Liver (tissue), 9 donors: Measurements from ENCODE around the gene EPS8L1. TPM values are rescaled to one million over a fixed set of nuclear protein-coding genes. Genes with fewer than 3 reads are reported as not detected.
A peak's percentile ranks its signal among the peaks of the same experiment; 100 is the strongest.
"Not testable (repeated sequence)": the region's sequence is repeated elsewhere in the genome, so short reads cannot be mapped to it uniquely, and the experiment has no call there.

Experiments used
- DNase-seq: peaks from one replicate; pipeline ENCODE4 v3.0.0-alpha.2; 2017; ENCODE audit warnings: low spot score
- H3K27ac ChIP-seq, 2 donors: one replicate each; pipeline ENCODE4 v1.7.0; 2013; ENCODE audit warnings: inconsistent platforms in 2 of 2, low read length in 2 of 2, control low read depth in 1 of 2, low read depth in 1 of 2, mild to moderate bottlenecking in 1 of 2
- H3K27me3 ChIP-seq, 4 donors: one replicate each; pipeline versions ENCODE4 v1.6.1 to v1.7.0; 2013; ENCODE audit warnings: low read length in 3 of 4, inconsistent platforms in 1 of 4, mild to moderate bottlenecking in 1 of 4, moderate library complexity in 1 of 4; ENCODE audit not compliant: control insufficient read depth in 4 of 4, insufficient read depth in 4 of 4
- H3K36me3 ChIP-seq, 4 donors: one replicate each; pipeline versions ENCODE4 v1.6.1 to v1.7.0; 2013; ENCODE audit warnings: low read length in 3 of 4, mild to moderate bottlenecking in 3 of 4, low read depth in 1 of 4, moderate library complexity in 1 of 4; ENCODE audit not compliant: control insufficient read depth in 4 of 4, insufficient read depth in 3 of 4
- H3K4me1 ChIP-seq, 4 donors: one replicate each; pipeline versions ENCODE4 v1.6.1 to v1.7.0; 2013; ENCODE audit warnings: low read length in 3 of 4, mild to moderate bottlenecking in 3 of 4, moderate library complexity in 1 of 4; ENCODE audit not compliant: control insufficient read depth in 4 of 4, insufficient read depth in 4 of 4
- H3K4me3 ChIP-seq, 3 donors: one replicate each; pipeline versions ENCODE4 v1.6.1 to v1.7.0; 2013; ENCODE audit warnings: low read length in 3 of 3, control low read depth in 1 of 3, low read depth in 1 of 3, mild to moderate bottlenecking in 1 of 3
- H3K9ac ChIP-seq, 2 donors: one replicate each; pipeline ENCODE4 v1.7.0; 2013; ENCODE audit warnings: low read length in 2 of 2, mild to moderate bottlenecking in 2 of 2, moderate library complexity in 2 of 2, control low read depth in 1 of 2, low read depth in 1 of 2
- H3K9me3 ChIP-seq, 4 donors: one replicate each; pipeline versions ENCODE4 v1.6.1 to v1.7.0; 2013; ENCODE audit warnings: low read length in 3 of 4; ENCODE audit not compliant: control insufficient read depth in 4 of 4
- CTCF ChIP-seq: fragments of 150-350 bp; IDR thresholded peaks from 2 replicates; pipeline ENCODE4 v1.5.1; 2017; ENCODE audit warnings: improper control_type of control experiment, low read depth, low read length; ENCODE audit not compliant: missing input control
- EGR1 ChIP-seq, 2 donors: IDR thresholded peaks; 2 replicates each; pipeline ENCODE4 v1.6.1; 2016 to 2018; ENCODE audit warnings: antibody characterized with exemption in 2 of 2, low read depth in 2 of 2
- FOXA1 ChIP-seq: IDR thresholded peaks from 2 replicates; pipeline ENCODE4 v1.6.1; 2016; ENCODE audit warnings: antibody characterized with exemption
- GABPA ChIP-seq, 2 donors: IDR thresholded peaks in 1 of 2; conservative IDR thresholded peaks in 1 of 2; 2 replicates each; pipeline ENCODE4 v1.6.1; 2016; ENCODE audit warnings: antibody characterized with exemption in 2 of 2, mild to moderate bottlenecking in 1 of 2, moderate library complexity in 1 of 2
- HNF4A ChIP-seq, 2 donors: conservative IDR thresholded peaks; 2 replicates each; pipeline ENCODE4 v1.6.1; 2016; ENCODE audit warnings: antibody characterized with exemption in 2 of 2, mild to moderate bottlenecking in 2 of 2
- HNF4G ChIP-seq: IDR thresholded peaks from 2 replicates; pipeline ENCODE4 v1.6.1; 2016; ENCODE audit warnings: antibody characterized with exemption
- JUND ChIP-seq, 2 donors: IDR thresholded peaks; 2 replicates each; pipeline ENCODE4 v1.6.1; 2016; ENCODE audit warnings: antibody characterized with exemption in 2 of 2
- MAX ChIP-seq: IDR thresholded peaks from 2 replicates; pipeline ENCODE4 v1.6.1; 2016; ENCODE audit warnings: antibody characterized with exemption
- NR2F2 ChIP-seq: IDR thresholded peaks from 2 replicates; pipeline ENCODE4 v1.6.1; 2016; ENCODE audit warnings: antibody characterized with exemption
- RAD21 ChIP-seq, 2 donors: IDR thresholded peaks; 2 replicates each; pipeline ENCODE4 v1.6.1; 2016; ENCODE audit warnings: antibody characterized with exemption in 2 of 2, mild to moderate bottlenecking in 2 of 2
- RXRA ChIP-seq, 2 donors: IDR thresholded peaks; 2 replicates each; pipeline ENCODE4 v1.6.1; 2017 to 2018; ENCODE audit warnings: antibody characterized with exemption in 2 of 2, mild to moderate bottlenecking in 1 of 2
- SP1 ChIP-seq: IDR thresholded peaks from 2 replicates; pipeline ENCODE4 v1.6.1; 2018; ENCODE audit warnings: antibody characterized with exemption, mild to moderate bottlenecking
- YY1 ChIP-seq: IDR thresholded peaks from 2 replicates; pipeline ENCODE4 v1.6.1; 2016; ENCODE audit warnings: antibody characterized with exemption, mild to moderate bottlenecking
- ZBTB33 ChIP-seq: IDR thresholded peaks from 2 replicates; pipeline ENCODE4 v1.6.1; 2016; ENCODE audit warnings: antibody characterized with exemption
- WGBS: extraction: QIAGEN DNeasy Blood & Tissue Kit; methylation state at CpG from one replicate; pipeline ENCODE4 v1.1.7; 2013; 5-methylcytosine and 5-hydroxymethylcytosine counted together
- polyA plus RNA-seq, 2 donors: library from polyadenylated mRNA; stranded (reverse) in 1 of 2; unstranded in 1 of 2; fragments of 200-250 nt in 1 of 2; fragments of >200 nt in 1 of 2; fragmentation: Nextera tagmentation in 1 of 2; extraction: Ambion mirVana in 1 of 2; gene quantifications; one replicate each; pipeline versions ENCODE4 v1.2.1 to v1.2.3, GENCODE V29; 2013 to 2015
- total RNA-seq, 2 donors: library from RNA; depleted of rRNA; stranded (reverse); fragments of >200 nt; gene quantifications; one replicate each; pipeline ENCODE4 v1.2.3, GENCODE V29; 2014
- donor health status: healthy.
- donor health status: healthy.
- donor health status: healthy.
- donor health status: healthy.
- donor health status: healthy.

The EPS8L1 gene
- total and polyA plus RNA-seq, 4 donors: 0.40 to 1.5 (median 0.87) TPM

- peaks cover 8 to 26% (median 10%) of the 10 kb centered on the region in 4 donors for H3K36me3 ChIP-seq
- not testable (repeated sequence) for H3K27ac ChIP-seq, H3K9me3 ChIP-seq, H3K27me3 ChIP-seq, H3K9ac ChIP-seq, H3K4me3 ChIP-seq, H3K4me1 ChIP-seq, DNase-seq
- WGBS: 86% methylated on average over 12 of the region's 12 CpGs
Observed at GRCh38 chr19:55040654-55041053, 35.0 kb upstream of the EPS8L1 start.

- Histone ChIP-seq H3K9ac (no peak overlapping the region), H3K27me3 (no peaks in the 10 kb centered on the region), H3K9me3 (no peaks in the 10 kb centered on the region), H3K27ac (peak overlapping the region in 1 of 2 donors; percentile 0), H3K4me1 (no peaks in the 10 kb centered on the region), H3K4me3 (no peak overlapping the region), H3K36me3 (peaks cover 8 to 26% (median 10%) of the 10 kb centered on the region in 4 donors)
- TF ChIP-seq EGR1 (IDR thresholded peaks at IDR 0.05; ENCODE audit: low read depth in 2 of 2): no peak
- no peak for TF ChIP-seq MAX
- no peak for TF ChIP-seq SP1
- no peak for TF ChIP-seq HNF4A (conservative IDR thresholded peaks at IDR 0.05)
- no peak for TF ChIP-seq JUND (IDR thresholded peaks at IDR 0.05)
- no peak for TF ChIP-seq GABPA (IDR thresholded peaks at IDR 0.05 in 1 of 2, conservative IDR thresholded peaks at IDR 0.05 in 1 of 2)
- TF ChIP-seq RXRA (IDR thresholded peaks at IDR 0.05): no peak
- no peak for TF ChIP-seq ZBTB33
- no peak for TF ChIP-seq FOXA1
- no peak for TF ChIP-seq CTCF
- 86% methylated on average over 10 of the region's 10 CpGs for WGBS
- no peak for DNase-seq
Observed at GRCh38 chr19:55041244-55041626, 34.4 kb upstream of the EPS8L1 start.

- Histone ChIP-seq H3K27me3 (no peaks in the 10 kb centered on the region), H3K9me3 (no peaks in the 10 kb centered on the region), H3K27ac (peak overlapping the region in 1 of 2 donors; percentile 0), H3K36me3 (peaks cover 10 to 31% (median 13%) of the 10 kb centered on the region in 4 donors), H3K4me3 (no peak overlapping the region), H3K9ac (no peak overlapping the region), H3K4me1 (no peaks in the 10 kb centered on the region)
- TF ChIP-seq RXRA (IDR thresholded peaks at IDR 0.05) (peak; percentile 37 to 48), RAD21 (IDR thresholded peaks at IDR 0.05) (no peak), SP1 (peak; percentile 17), YY1 (no peak), HNF4G (no peak), NR2F2 (peak; percentile 96)
- DNase-seq: no peak
- 74% methylated on average over 30 of the region's 30 CpGs for WGBS
Observed at GRCh38 chr19:55041627-55042343, 33.9 kb upstream of the EPS8L1 start.
